ENCODE data around the gene PDGFD. TPM values are rescaled to one million over a fixed set of nuclear protein-coding genes. Genes with fewer than 3 reads are reported as not detected.

PDGFD gene
- total and polyA plus RNA-seq, 2 donors (not counting 1 experiment from before 2014, with no cell fraction given), result 0.07 to 0.71 TPM

DNA sequence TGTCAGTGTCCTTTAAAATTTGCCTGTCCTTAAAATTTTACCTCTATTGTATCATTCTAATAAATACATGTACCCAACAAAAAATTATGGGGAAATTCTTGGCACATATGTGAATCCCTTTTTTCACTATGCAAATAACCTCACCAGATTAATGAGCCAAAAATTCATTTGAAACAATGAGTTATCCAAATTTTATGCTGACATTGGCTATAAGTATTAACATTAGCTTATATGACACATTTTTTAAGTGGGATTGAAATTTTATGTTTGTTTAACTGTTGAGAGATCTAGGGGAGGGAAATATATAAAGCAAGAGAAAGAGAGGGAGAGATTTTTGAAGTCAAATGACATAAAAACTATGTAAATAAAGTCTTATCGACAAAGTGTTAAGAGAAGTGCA lies 11.8 kb upstream of the PDGFD start:
- Histone ChIP-seq H3K4me3 (ENCODE audit: control extremely low read depth in 1 of 5, extremely low read depth in 1 of 5, insufficient read depth in 1 of 5, low read depth in 2 of 5, low read length in 4 of 5) (no peak overlapping the region), H3K27me3 (replicated peaks in 1 of 4; ENCODE audit: control extremely low read depth in 1 of 4, control insufficient read depth in 3 of 4, insufficient read depth in 4 of 4, low read length in 3 of 4) (no peaks in the 10 kb centered on the region), H3K36me3 (replicated peaks in 1 of 2; ENCODE audit: control extremely low read depth in 1 of 2, control insufficient read depth in 1 of 2, extremely low read depth in 1 of 2, insufficient read depth in 2 of 2, low read length in 1 of 2) (no peaks in the 10 kb centered on the region), H3K9ac (ENCODE audit: low read length) (no peak overlapping the region), H3K4me2 (replicated peaks; ENCODE audit: low read depth, low read length, poor library complexity, severe bottlenecking) (no peak overlapping the region), H3K27ac (ENCODE audit: low read length in 2 of 2) (no peak overlapping the region), H3K4me1 (ENCODE audit: control insufficient read depth in 2 of 2, insufficient read depth in 2 of 2, low read length in 2 of 2) (no peaks in the 10 kb centered on the region), H3K9me3 (ENCODE audit: control extremely low read depth in 1 of 3, control insufficient read depth in 2 of 3, insufficient read depth in 1 of 3, low read length in 2 of 3) (no peaks in the 10 kb centered on the region), H2AFZ (ENCODE audit: insufficient read depth, low read depth, low read length, poor library complexity, severe bottlenecking) (no peak overlapping the region), H4K20me1 (ENCODE audit: control insufficient read depth, insufficient read depth, low read length, poor library complexity, severe bottlenecking) (no peaks in the 10 kb centered on the region), H3K79me2 (ENCODE audit: control insufficient read depth, insufficient read depth, low read length) (no peaks in the 10 kb centered on the region)
- DNase-seq (no peak), ATAC-seq (ENCODE audit: low read depth) (no peak)
- H3K4me3 Mint-ChIP-seq, result no peak overlapping the region
- no peaks in the 10 kb centered on the region for H3K9me3 Mint-ChIP-seq (ENCODE audit: insufficient read depth)
- no peaks in the 10 kb centered on the region for H3K4me1 Mint-ChIP-seq
- no peak for TF ChIP-seq EZH2 (IDR thresholded peaks at IDR 0.05; ENCODE audit: borderline replicate concordance, insufficient read depth, low read depth, low read length, poor library complexity, severe bottlenecking)
- TF ChIP-seq, protein P1, sequence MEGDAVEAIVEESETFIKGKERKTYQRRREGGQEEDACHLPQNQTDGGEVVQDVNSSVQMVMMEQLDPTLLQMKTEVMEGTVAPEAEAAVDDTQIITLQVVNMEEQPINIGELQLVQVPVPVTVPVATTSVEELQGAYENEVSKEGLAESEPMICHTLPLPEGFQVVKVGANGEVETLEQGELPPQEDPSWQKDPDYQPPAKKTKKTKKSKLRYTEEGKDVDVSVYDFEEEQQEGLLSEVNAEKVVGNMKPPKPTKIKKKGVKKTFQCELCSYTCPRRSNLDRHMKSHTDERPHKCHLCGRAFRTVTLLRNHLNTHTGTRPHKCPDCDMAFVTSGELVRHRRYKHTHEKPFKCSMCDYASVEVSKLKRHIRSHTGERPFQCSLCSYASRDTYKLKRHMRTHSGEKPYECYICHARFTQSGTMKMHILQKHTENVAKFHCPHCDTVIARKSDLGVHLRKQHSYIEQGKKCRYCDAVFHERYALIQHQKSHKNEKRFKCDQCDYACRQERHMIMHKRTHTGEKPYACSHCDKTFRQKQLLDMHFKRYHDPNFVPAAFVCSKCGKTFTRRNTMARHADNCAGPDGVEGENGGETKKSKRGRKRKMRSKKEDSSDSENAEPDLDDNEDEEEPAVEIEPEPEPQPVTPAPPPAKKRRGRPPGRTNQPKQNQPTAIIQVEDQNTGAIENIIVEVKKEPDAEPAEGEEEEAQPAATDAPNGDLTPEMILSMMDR (IDR thresholded peaks at IDR 0.05), result no peak
- no CpG with 5 or more reads among the region's 1 CpG for WGBS (ENCODE audit: insufficient coverage)
- no peaks in the 10 kb centered on the region for H3K27me3 Mint-ChIP-seq
- intact Hi-C loops (cut with micrococcal nuclease), result no loop called here
- ChIA-PET POLR2A (no interaction called here), CTCF (interaction anchor here (0.7 to 0.8 kb wide), 2 partner anchors 12 to 1784 kb away, joined by 3 read pairs; partner anchors contain the start of gene PDGFD)
- H3K27ac Mint-ChIP-seq, result no peak overlapping the region

GRCh38 chr11:104169091-104169490 lies 5.1 kb upstream of the PDGFD start:
- no peak overlapping the region for H3K4me3 Mint-ChIP-seq
- Histone ChIP-seq H4K20me1 (ENCODE audit: control insufficient read depth, insufficient read depth, low read length, poor library complexity, severe bottlenecking) (no peaks in the 10 kb centered on the region), H3K27ac (ENCODE audit: low read length in 2 of 2) (no peak overlapping the region), H3K36me3 (replicated peaks in 1 of 2; ENCODE audit: control extremely low read depth in 1 of 2, control insufficient read depth in 1 of 2, extremely low read depth in 1 of 2, insufficient read depth in 2 of 2, low read length in 1 of 2) (no peaks in the 10 kb centered on the region), H3K4me1 (ENCODE audit: control insufficient read depth in 2 of 2, insufficient read depth in 2 of 2, low read length in 2 of 2) (no peaks in the 10 kb centered on the region), H3K4me2 (replicated peaks; ENCODE audit: low read depth, low read length, poor library complexity, severe bottlenecking) (no peak overlapping the region), H3K79me2 (ENCODE audit: control insufficient read depth, insufficient read depth, low read length) (no peaks in the 10 kb centered on the region), H3K4me3 (ENCODE audit: control extremely low read depth in 1 of 5, extremely low read depth in 1 of 5, insufficient read depth in 1 of 5, low read depth in 2 of 5, low read length in 4 of 5) (no peak overlapping the region), H3K9ac (ENCODE audit: low read length) (no peak overlapping the region), H3K9me3 (ENCODE audit: control extremely low read depth in 1 of 3, control insufficient read depth in 2 of 3, insufficient read depth in 1 of 3, low read length in 2 of 3) (no peaks in the 10 kb centered on the region), H2AFZ (ENCODE audit: insufficient read depth, low read depth, low read length, poor library complexity, severe bottlenecking) (no peak overlapping the region), H3K27me3 (replicated peaks in 1 of 4; ENCODE audit: control extremely low read depth in 1 of 4, control insufficient read depth in 3 of 4, insufficient read depth in 4 of 4, low read length in 3 of 4) (no peaks in the 10 kb centered on the region)
- ChIA-PET CTCF (no interaction called here), POLR2A (no interaction called here)
- H3K9me3 Mint-ChIP-seq (ENCODE audit: insufficient read depth), result no peaks in the 10 kb centered on the region
- DNase-seq (no peak), ATAC-seq (ENCODE audit: low read depth) (no peak)
- peaks cover 4% of the 10 kb centered on the region for H3K4me1 Mint-ChIP-seq
- no peak overlapping the region for H3K27ac Mint-ChIP-seq
- no peak for TF ChIP-seq EZH2 (IDR thresholded peaks at IDR 0.05; ENCODE audit: borderline replicate concordance, insufficient read depth, low read depth, low read length, poor library complexity, severe bottlenecking)
- TF ChIP-seq, protein P1 (IDR thresholded peaks at IDR 0.05), result no peak
- intact Hi-C loops (cut with micrococcal nuclease), result no loop called here
- peaks cover 3% of the 10 kb centered on the region for H3K27me3 Mint-ChIP-seq

Measured in B cell (primary cell).